Measurements from ENCODE around the gene NOX4.
"Not testable (repeated sequence)": the region's sequence is repeated elsewhere in the genome, so short reads cannot be mapped to it uniquely, and the experiment has no call there.

Gene NOX4

DNA sequence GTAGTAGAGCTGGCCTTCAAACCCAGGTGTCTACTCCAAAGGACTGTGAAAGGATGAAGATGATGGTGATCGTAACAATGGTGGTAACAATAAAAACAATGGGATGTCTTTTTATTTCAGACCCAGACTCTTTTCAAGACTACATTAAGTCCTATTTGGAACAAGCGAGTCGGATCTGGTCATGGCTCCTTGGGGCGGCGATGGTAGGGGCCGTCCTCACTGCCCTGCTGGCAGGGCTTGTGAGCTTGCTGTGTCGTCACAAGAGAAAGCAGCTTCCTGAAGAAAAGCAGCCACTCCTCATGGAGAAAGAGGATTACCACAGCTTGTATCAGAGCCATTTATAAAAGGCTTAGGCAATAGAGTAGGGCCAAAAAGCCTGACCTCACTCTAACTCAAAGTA is 196.2 kb downstream of the NOX4 start:
- not testable (repeated sequence) for DNase-seq (ENCODE audit: low read depth)

DNA sequence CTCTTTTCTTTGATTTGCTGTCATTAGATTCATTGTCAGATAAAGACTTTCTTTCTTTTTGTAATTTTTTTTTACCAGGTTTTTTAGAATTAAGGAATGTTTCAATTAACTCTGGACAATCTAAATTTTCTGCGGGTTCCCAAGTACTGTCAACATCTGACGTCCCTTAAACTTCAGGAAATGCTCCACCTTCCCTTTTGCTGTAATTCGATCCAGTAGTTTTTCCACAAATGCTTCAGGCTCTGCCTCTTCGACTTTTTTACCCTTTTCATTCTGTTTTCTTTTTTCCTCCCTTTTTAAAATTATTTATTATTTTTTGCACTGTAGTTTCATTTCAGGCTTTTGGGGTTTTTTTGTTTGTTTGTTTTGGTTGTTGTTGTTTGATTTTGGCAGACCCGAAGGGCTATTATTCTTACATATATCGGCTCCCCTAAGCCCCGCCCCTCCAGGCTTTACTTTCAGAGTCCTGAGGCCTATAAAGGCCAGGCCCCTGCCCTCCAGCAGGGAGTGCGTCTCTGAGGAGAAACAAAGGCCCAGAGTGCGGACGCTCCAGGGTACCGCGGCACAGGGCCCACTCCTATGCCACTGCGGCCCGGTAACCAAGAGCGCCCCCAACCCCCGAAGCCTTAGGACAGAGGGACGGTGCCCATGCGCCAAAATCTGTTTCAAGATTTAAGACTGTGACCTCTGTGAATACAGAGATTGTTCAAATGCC is 197.1 kb downstream of the NOX4 start:
- peak; percentile 15 for DNase-seq (ENCODE audit: low read depth)

DNA sequence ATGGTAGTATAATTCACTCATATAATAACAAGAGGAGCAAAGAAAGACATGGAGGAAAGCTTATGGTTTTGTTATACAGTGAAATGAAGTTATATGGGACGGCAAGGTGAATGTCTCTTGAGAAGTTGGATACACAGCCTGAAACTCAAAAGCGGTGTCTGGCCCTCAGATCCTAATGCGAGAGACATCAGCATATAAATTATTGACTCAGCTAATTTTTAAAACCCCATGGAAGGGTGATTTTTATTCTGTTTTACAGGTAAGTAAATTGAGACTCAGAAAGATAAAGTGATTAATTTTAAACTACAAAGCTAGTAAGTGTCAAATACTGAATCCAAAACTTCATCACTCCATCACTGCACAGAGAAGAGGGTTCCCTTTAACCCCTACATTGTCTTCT is 203.2 kb downstream of the NOX4 start:
- not testable (repeated sequence) for DNase-seq (ENCODE audit: low read depth)

DNA sequence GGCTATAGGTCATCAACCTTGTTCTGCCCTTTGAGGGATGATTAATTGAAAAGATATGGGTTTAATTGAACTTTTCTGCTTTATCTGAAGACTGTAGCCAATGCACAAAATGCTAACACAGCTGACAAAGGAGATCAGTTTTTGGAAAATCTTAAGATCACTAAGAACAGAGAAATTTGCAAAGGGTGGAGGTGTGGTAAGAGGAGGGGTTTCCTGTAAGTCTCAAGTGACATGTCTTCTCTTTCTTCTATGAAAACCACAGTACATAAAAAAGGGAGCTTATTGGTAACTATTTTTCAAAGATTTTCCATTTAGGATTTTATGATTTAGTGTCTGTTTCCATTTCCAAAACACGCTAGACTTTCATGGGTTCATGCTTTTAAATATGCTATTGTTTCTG is 204.6 kb downstream of the NOX4 start:
- not testable (repeated sequence) for DNase-seq (ENCODE audit: low read depth)

DNA sequence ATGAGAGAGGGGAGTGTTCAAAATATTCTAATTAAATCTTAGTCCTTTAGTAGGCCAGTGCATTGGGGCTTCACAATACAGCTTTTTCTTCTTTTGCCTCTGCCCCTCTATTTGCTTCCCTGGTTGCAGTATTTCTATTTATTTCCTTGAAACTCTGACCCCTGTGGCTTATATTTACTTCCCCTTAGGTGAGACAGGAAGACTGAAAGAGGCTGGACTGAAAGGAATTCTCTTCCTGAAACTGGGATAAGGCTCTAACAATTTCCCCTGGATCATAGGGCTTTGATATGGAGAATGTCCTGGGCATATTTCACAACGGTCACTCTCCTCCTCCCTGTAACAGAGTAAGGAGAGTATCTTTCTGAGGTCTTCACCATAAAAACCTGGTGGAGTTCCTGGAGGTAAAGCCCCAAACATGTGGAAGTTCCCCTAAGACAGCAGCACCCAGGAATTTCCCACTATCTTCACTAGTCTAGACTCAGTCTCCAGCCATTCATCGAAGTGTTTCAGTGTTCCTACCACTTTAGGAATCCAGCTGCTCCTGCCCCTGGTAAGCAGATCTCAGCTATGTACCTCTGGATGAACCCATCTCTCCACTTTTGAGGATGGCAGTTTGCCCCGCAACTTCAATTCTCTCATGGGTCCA is 210.0 kb downstream of the NOX4 start:
- DNase-seq (ENCODE audit: low read depth) = not testable (repeated sequence)

DNA sequence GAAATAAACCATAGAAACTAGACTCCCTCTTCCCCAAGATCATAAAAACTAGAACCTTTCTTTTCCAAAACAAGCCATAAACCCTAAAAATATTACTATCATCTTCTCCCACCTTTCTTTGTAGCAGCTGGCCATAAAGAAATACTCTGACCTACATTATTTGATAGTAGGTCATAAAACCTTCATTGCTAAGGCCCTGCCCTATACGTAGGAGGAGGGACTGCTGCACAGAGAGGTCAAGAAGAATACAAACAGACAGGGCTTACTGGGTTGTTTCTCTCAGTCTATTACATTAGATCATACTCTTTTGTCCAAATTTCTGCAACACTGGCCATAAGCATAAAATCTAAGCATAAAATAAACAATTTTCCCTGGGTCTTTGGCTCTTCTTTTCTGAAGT is 212.0 kb downstream of the NOX4 start:
- no peak for DNase-seq (ENCODE audit: low read depth)

DNA sequence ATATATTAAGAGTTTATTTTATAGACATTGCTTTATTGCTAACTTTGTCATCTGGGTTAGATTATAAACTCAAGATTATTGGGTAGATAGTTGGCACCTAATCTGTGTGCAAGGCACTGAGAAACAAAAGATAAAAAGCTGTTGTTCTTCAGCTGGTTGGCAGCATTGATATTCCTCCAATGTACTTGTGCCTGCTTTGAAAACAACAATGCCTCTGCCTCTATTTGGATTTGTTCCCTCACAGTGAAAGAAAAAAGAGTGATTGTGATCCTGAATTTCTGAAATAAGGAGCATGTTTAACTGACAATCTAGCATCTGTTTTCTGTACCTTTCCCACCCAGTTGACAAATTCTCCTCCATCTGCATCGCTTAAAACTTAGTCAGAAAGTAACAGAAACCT is 215.2 kb downstream of the NOX4 start:
- no peak for DNase-seq (ENCODE audit: low read depth)

Data from EH (cell line).